Panc1 (cell line): Measurements from ENCODE around the gene SFXN2. TPM values are rescaled to one million over a fixed set of nuclear protein-coding genes. Genes with fewer than 3 reads are reported as not detected.

Experiments
- ATAC-seq: fragments of 200-7000 bp; cut with Tn5 transposase; 2 replicates; pipeline ENCODE4 v1.9.1; 2020; ENCODE audit warnings: mild to moderate bottlenecking, moderate library complexity
- BruUV-seq: library from RNA; stranded (reverse); fragments of 400-500 nt; replicated peaks from 2 replicates; lab custom pipeline; 2021; lab: Mats Ljungman, UMichigan
- CTCF ChIA-PET: fragments of 300-600 bp; sonication (Branson Sonifier 250); formaldehyde crosslinking; loops from one replicate; lab custom pipeline; 2022; ENCODE audit warnings: antibody characterized with exemption; lab: Charles Lee
- POLR2A ChIA-PET: fragments of 300-600 bp; sonication (Branson Sonifier 250); formaldehyde crosslinking; loops from one replicate; lab custom pipeline; 2022; ENCODE audit warnings: antibody characterized with exemption; lab: Charles Lee
- DNase-seq: peaks from one replicate; pipeline ENCODE4 v3.0.0-alpha.2; 2010; ENCODE audit warnings: low read depth, low spot score
- H3K27ac ChIP-seq: 2 replicates; pipeline ENCODE4 v1.5.1; 2011; ENCODE audit warnings: mild to moderate bottlenecking, low read length, inconsistent platforms
- H3K27me3 ChIP-seq: fragments of 200-500 bp; sonication (Bioruptor generic); 2 replicates; pipeline ENCODE4 v1.6.0; 2014; ENCODE audit warnings: low read length, inconsistent platforms; ENCODE audit not compliant: control insufficient read depth, insufficient read depth
- H3K36me3 ChIP-seq: fragments of 200-500 bp; sonication (Bioruptor generic); 2 replicates; pipeline ENCODE4 v1.5.1; 2014; ENCODE audit warnings: inconsistent platforms, mild to moderate bottlenecking, low read length, moderate library complexity; ENCODE audit not compliant: control insufficient read depth, insufficient read depth
- H3K4me1 ChIP-seq: 2 replicates; pipeline ENCODE4 v1.5.1; 2011; ENCODE audit warnings: inconsistent platforms, mild to moderate bottlenecking, low read length, moderate library complexity; ENCODE audit not compliant: control insufficient read depth, insufficient read depth
- H3K4me3 ChIP-seq, 2 experiments: 2 replicates each; pipeline ENCODE4 v1.5.1; 2011 to 2012; ENCODE audit warnings: low read depth in 2 of 2, low read length in 2 of 2, mild to moderate bottlenecking in 2 of 2, inconsistent platforms in 1 of 2, moderate library complexity in 1 of 2
- H3K9me3 ChIP-seq: fragments of 200-500 bp; sonication (Bioruptor generic); 2 replicates; pipeline ENCODE4 v1.5.1; 2014; ENCODE audit warnings: low read depth, mild to moderate bottlenecking, inconsistent platforms, low read length, moderate library complexity; ENCODE audit not compliant: control insufficient read depth, insufficient read depth
- POLR2AphosphoS5 ChIP-seq: IDR thresholded peaks from 2 replicates; pipeline ENCODE4 v1.6.1; 2012; ENCODE audit warnings: mild to moderate bottlenecking, low read depth, low read length, moderate library complexity
- REST ChIP-seq, 2 experiments: IDR thresholded peaks; 2 replicates each; pipeline ENCODE4 v1.6.1; 2011 to 2012; ENCODE audit warnings: low read depth in 2 of 2, control low read depth in 1 of 2, low read length in 1 of 2, mild to moderate bottlenecking in 1 of 2, moderate library complexity in 1 of 2; ENCODE audit not compliant: insufficient read depth in 1 of 2
- SIN3A ChIP-seq: IDR thresholded peaks from 2 replicates; pipeline ENCODE4 v1.6.1; 2012; ENCODE audit warnings: low read depth, mild to moderate bottlenecking, low read length, moderate library complexity, borderline replicate concordance; ENCODE audit not compliant: insufficient read depth
- TCF7L2 ChIP-seq: IDR thresholded peaks from 2 replicates; pipeline ENCODE4 v1.6.1; 2011; ENCODE audit warnings: mild to moderate bottlenecking, low read depth, low read length, inconsistent platforms
- in situ Hi-C: cut with HindIII; loops from 2 replicates; pipeline ENCODE4 v1.10.0; 2016; ENCODE audit warnings: low sequenced_read_pairs, low pct_unique_long_range_greater_than_20kb
- intact Hi-C: fragments of 100-400 bp; cut with micrococcal nuclease; formaldehyde crosslinking; loops from one replicate; pipeline ENCODE4 v1.10.0; 2022; ENCODE audit not compliant: unreplicated experiment
- total RNA-seq: library from RNA; stranded (reverse); gene quantifications from one replicate; pipeline ENCODE4 v1.2.1, GENCODE V29; 2021; ENCODE audit not compliant: unreplicated experiment
- TF ChIP-seq, protein P1 (sequence below): fragments of 450-650 bp; IDR thresholded peaks from 2 replicates; pipeline ENCODE4 v1.5.1; 2017; ENCODE audit warnings: mild to moderate bottlenecking

The SFXN2 gene
- total RNA-seq, 1 experiment from 2014 or later: 11.6 TPM

DNA sequence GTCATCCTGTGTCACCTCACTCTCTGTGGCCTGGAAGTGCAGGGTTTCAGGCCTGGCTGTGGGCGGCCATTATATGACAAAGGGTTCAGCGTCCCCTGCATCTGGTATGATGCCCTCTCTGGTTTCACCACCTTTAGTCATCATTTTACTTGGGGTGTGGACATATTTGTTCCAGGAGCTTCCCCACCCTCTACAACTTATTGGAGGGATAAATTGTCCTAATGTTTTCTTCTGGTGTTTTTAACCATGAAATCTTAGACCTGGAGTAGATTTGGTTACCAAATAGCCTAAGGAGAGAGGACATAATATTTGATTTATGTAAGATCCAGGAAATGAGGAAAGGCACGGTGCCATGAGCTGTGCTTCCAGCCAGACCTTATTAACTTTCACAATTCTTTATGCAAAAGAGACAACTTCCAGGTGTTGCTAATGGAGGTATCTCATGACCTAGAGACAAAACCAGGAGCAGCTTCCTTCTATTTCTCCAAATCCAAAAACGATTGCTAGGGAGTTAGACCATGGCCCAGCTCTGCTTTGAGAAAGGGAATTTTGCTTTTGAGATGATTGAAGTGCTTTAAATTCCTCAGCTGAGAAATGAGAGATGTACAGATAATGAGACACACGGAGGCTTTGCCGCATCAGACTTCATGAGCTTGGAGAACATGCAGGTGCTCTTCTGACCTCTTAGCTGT, 50.2 kb downstream of the SFXN2 start:
- POLR2A ChIA-PET: interaction anchor here (1.2 kb wide), 2 partner anchors 10 to 20 kb away, joined by 4 to 5 read pairs; no protein-coding TSS in a partner anchor

GRCh38 chr10:102765336-102765735, 50.9 kb downstream of the SFXN2 start:
- no peak for TF ChIP-seq TCF7L2
- POLR2A ChIA-PET: interaction anchor here (1.2 kb wide), 2 partner anchors 9 to 21 kb away, joined by 4 to 5 read pairs; no protein-coding TSS in a partner anchor
- H3K4me1 ChIP-seq: peaks cover 67% of the 10 kb centered on the region
- in situ Hi-C loops (no loop called here), intact Hi-C loops (no loop called here)
- H3K4me3 ChIP-seq: no peak overlapping the region
- ATAC-seq (no peak), DNase-seq (no peak)
- no peaks in the 10 kb centered on the region for H3K9me3 ChIP-seq
- H3K27me3 ChIP-seq: no peaks in the 10 kb centered on the region
- peak overlapping the region; percentile 84 for H3K27ac ChIP-seq
- no peaks in the 10 kb centered on the region for H3K36me3 ChIP-seq
- BruUV-seq: no TSS peak
- CTCF ChIA-PET: no interaction called here

More for the DNA sequence above, 50.2 kb downstream of the SFXN2 start:
- Histone ChIP-seq H3K27ac (peak overlapping the region; percentile 84), H3K4me3 (no peak overlapping the region), H3K4me1 (peaks cover 60% of the 10 kb centered on the region), H3K9me3 (no peaks in the 10 kb centered on the region), H3K36me3 (no peaks in the 10 kb centered on the region), H3K27me3 (no peaks in the 10 kb centered on the region)
- CTCF ChIA-PET: interaction anchor here (1.2 kb wide), 1 partner anchor 16 kb away, joined by 3 read pairs; no protein-coding TSS in a partner anchor
- intact Hi-C loops: no loop called here
- DNase-seq (no peak), ATAC-seq (peak; percentile 23; the same call in 1 of the 2 replicates)
- TF ChIP-seq TCF7L2 (no peak), SIN3A (no peak), POLR2AphosphoS5 (no peak; the same call in 1 of the 2 replicates), REST (IDR thresholded peaks at IDR 0.05; ENCODE audit: insufficient read depth in 1 of 2, low read depth in 2 of 2, low read length in 1 of 2) (no peak)
- TF ChIP-seq, protein P1, sequence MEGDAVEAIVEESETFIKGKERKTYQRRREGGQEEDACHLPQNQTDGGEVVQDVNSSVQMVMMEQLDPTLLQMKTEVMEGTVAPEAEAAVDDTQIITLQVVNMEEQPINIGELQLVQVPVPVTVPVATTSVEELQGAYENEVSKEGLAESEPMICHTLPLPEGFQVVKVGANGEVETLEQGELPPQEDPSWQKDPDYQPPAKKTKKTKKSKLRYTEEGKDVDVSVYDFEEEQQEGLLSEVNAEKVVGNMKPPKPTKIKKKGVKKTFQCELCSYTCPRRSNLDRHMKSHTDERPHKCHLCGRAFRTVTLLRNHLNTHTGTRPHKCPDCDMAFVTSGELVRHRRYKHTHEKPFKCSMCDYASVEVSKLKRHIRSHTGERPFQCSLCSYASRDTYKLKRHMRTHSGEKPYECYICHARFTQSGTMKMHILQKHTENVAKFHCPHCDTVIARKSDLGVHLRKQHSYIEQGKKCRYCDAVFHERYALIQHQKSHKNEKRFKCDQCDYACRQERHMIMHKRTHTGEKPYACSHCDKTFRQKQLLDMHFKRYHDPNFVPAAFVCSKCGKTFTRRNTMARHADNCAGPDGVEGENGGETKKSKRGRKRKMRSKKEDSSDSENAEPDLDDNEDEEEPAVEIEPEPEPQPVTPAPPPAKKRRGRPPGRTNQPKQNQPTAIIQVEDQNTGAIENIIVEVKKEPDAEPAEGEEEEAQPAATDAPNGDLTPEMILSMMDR: no peak
- BruUV-seq: no TSS peak
- in situ Hi-C loops: no loop called here
